Peyer's patch (tissue), 4 donors: ENCODE measurements around the gene PTPRQ.

Source experiments
- POLR2A ChIP-seq, 2 donors: fragments of 450-650 bp; IDR thresholded peaks; one replicate each; pipeline ENCODE4 v1.5.1; 2017; ENCODE audit warnings: antibody characterized with exemption in 2 of 2, mild to moderate bottlenecking in 2 of 2, moderate library complexity in 2 of 2
- TF ChIP-seq, protein P1 (sequence below), 6 experiments: fragments of 450-650 bp in 4 of 6; fragments of 200-600 bp in 2 of 6; sonication (generic) in 1 of 6; IDR thresholded peaks; one replicate each; pipeline ENCODE4 v1.5.1; 2017 to 2019; ENCODE audit warnings: antibody characterized with exemption in 6 of 6, mild to moderate bottlenecking in 3 of 6, moderate library complexity in 1 of 6

DNA sequence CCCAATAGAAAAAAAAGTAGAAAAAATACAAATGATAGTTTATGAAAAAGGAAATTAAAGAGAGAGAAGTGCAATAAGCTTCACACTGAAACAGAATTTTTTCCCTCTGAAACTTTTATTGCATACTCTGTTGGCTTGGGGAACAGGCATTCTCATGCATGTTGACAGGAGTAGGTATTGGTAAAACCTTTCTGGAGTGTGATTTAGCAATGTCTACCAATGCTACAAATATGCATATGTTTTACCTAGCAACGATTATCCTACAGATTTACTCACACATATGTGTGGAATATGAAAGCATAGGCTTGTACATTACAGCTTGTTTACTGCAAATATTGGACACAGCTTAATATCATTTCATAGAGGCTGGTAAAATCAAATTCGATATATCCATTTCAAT, 137.7 kb downstream of the PTPRQ start:
- TF ChIP-seq, protein P1, sequence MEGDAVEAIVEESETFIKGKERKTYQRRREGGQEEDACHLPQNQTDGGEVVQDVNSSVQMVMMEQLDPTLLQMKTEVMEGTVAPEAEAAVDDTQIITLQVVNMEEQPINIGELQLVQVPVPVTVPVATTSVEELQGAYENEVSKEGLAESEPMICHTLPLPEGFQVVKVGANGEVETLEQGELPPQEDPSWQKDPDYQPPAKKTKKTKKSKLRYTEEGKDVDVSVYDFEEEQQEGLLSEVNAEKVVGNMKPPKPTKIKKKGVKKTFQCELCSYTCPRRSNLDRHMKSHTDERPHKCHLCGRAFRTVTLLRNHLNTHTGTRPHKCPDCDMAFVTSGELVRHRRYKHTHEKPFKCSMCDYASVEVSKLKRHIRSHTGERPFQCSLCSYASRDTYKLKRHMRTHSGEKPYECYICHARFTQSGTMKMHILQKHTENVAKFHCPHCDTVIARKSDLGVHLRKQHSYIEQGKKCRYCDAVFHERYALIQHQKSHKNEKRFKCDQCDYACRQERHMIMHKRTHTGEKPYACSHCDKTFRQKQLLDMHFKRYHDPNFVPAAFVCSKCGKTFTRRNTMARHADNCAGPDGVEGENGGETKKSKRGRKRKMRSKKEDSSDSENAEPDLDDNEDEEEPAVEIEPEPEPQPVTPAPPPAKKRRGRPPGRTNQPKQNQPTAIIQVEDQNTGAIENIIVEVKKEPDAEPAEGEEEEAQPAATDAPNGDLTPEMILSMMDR (IDR thresholded peaks at IDR 0.05) = no peak
- no peak for TF ChIP-seq POLR2A (IDR thresholded peaks at IDR 0.05)
